HG02852 (cell line): ENCODE results near the gene TTC32.
"Not testable (repeated sequence)": the region's sequence is repeated elsewhere in the genome, so short reads cannot be mapped to it uniquely, and the experiment has no call there.

ENCODE experiments used
- ATAC-seq: cut with Tn5 transposase; IDR thresholded peaks from one replicate; pipeline ENCODE4 v1.9.1; 2021; ENCODE audit warnings: mild to moderate bottlenecking, moderate library complexity; ENCODE audit not compliant: unreplicated experiment

TTC32 gene

DNA sequence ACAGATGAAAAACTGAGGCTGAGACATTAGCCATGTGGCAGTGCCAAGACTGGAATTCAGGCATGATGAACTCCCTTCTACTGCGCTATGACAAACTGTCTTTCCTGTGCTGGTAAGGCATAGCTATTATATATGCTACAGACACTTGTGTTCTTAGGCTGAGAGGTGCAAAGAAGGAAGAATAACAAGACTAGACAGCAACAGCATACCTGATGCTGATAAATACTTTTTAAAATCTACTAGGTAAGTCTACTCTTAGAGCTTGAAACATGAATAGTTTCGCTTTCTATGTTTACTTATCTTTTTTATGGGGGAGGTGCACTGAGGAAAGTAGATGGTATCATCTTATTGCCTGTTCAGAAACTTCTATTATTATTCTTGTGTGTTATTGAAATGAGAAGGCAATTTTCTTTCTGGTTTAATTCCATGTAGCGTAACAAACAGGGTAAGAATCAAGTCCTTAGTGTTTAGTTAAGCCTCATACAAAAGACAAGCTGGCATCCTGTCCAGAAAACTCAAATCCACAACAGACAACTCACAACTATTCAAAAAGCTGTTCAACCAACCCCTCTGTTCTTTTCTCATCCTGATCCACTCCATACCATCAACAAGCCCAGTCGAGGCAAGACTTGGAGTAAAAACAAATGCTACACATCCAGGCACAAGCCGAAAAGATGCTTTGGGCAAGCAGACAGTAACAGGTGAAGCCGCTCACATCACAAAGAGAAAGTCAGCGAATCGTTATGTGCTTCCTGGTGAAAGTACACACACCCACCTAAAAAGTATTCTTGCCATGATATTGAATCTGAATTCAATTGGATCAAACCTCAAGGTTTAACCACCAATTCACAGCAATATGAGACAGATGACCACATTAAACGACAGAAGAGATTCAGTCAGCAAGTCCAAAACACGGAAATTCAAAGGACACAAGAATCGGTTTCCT, 1.5 kb downstream of the TTC32 start:
- peak; percentile 21 for ATAC-seq

DNA sequence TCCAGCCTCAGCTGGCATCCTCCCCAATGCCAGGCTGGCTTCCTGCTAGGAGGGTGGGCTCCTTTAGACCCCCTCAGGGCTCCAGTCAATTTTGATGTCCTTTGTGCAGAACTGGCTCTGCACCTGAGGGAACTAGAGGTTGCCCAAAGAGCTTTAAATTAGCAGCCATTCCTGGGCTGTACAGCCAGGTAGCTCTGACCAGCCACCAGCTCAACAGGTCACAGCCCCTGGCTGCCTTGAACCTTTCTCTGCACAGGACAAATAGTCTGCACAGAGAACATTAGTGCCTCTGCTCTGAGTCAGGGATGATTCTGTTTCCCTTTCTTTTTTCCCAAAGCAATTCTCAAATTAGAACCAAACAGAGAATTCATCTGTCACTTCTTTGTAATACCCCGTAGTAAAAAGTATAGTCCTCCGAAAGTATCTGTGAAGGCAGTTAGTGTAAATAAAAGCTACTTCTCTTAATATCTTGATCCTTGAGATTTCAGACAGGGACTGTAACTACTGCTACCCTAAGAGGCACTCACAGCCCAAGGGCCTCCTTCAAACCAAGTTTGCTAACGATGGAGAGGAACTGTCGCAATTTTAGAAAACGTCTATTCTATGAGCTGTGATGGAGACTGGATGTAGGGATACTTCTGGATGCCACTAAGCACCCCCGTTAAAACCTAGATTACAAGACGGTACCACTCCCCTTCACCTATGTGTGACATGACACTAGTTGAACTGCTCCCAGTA, 3.0 kb downstream of the TTC32 start:
- ATAC-seq: no peak

DNA sequence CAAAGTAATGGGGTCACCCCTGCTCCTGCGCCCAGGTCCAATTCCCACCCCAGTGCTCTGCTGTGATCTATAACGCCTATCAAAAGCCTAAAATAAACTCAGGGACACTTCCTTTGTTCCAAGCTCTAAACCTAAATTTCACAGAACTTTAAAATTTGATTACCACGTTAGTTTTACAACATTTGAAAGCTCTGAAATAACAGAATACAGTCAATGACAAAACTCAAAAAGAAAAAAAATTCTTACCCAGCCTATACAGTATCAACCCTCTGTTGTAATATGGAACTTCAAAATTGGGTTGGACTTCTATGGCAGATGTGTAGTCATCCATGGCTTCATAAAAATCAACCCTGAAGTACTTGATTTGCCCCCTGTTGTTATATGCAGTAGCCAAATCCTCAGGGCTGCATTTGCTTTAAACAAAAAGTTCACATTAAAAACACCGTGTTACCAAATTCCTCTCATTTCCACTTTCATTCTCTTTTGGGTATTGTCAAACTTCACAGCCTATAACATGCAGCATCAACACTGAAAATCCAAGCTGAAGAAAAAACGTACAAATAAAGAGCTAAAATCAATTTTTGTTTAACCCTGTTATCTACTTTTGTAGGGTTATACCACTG, 4.0 kb downstream of the TTC32 start:
- no peak for ATAC-seq

DNA sequence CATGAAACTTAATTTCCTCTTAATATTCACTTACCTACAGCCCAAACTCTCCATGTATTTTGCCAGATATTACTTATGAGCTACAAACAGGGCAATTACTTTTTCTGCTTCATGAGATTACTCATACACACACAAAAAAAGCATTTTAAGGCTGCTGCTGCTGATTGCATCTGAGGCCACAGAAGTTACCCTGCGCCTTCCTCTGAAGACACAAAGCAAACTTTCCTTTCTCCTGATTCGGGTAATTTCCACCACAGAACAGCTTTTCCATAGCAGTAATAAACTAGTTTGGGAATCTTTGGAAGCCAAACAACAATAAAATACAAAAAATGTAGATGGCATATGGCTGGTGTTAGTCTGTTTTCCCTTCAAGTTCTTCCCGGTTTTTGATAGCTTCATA, 6.2 kb downstream of the TTC32 start:
- ATAC-seq: no peak

DNA sequence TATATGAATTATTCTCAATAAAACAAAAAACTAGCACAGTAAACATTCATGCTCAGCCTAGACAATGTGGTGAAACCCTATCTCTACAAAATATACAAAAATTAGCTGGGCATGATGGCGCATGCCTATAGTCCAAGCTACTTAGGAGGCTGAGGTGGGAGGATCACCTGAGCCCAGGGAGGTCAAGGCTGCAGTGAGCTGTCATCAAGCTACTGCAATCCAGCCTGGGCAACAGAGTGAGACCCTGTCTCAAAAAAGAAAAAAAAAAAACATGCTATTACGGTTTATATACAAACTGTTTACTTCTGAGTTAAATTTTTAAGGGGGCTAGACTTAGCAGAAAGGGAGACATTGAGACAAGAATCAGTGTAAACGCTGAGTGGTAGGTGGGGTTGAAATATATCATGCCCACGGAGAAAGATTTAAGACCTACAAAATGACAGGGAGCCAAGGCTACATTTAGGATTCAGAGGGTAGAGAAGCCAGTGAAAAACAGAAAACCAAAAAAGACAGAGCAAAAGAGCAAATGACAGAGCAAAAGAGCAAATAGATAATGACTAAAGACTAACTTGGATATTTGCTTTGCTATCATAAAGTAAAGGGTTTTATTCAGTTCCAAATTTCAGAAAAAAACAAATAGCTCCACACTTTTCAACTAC, 7.5 kb downstream of the TTC32 start:
- peak; percentile 20 for ATAC-seq

DNA sequence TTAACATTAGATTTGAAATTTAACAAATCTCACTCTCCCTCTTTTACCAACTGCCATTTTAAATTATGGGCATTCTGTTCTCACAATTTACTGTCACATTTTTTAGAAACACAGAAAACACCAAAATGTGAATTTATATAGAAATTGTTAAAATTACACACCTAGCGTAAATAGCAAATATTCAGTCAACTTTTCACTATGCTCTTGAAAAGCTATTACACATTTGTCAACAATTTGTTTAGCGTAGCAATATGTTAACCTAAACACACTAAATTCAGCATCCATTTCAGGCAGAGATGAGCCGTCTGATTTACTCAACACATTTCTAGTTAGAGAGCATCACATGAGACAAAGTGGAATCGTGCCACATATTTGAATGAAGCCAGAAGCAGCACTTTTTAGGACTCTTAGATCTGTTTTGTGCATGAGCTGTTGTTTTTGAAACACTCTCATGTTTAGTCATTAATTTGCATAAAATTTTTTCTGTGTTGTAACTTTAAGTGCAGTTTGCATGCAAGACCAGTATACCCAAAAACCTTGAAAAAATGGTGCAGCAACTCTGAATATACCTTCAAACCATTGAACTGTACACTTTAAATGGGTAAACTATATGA, 8.2 kb downstream of the TTC32 start:
- peak; percentile 83 for ATAC-seq

DNA sequence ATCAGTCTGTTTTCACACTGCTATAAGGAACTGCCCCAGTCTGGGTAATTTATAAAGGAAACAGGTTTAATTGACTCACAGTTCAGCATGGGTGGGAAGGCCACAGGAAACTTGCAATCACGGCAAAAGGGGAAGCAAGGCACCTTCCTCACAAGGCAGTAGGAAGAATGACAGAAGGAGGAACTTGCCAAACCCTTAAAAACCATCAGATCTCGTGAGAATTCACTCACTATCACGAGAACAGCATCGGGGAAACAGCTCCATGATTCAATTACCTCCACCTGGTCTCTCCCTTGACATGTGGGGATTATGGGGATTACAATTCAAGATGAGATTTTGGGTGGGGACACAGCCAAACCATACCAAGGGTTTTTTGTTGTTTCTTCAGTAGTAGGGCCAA, 9.8 kb downstream of the TTC32 start:
- not testable (repeated sequence) for ATAC-seq

DNA sequence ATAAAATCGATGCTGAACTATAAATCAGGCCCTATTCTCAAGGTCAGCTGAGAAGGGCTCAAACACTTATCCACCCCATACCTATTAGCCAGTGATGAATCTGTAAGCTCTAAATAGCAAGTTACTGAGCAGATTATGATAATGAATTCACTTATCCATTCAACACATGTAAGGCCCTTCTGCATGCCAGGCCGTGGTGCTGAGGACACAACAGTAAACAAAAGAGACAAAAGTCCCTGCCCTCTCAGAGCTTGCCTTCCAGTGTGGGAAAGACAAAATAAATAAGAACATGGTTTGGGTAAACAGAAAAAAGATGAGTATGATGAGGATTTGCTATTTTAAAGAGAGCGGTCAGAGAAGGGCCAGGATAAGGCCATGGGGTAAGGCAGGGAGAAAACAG, 11.7 kb downstream of the TTC32 start:
- no peak for ATAC-seq

DNA sequence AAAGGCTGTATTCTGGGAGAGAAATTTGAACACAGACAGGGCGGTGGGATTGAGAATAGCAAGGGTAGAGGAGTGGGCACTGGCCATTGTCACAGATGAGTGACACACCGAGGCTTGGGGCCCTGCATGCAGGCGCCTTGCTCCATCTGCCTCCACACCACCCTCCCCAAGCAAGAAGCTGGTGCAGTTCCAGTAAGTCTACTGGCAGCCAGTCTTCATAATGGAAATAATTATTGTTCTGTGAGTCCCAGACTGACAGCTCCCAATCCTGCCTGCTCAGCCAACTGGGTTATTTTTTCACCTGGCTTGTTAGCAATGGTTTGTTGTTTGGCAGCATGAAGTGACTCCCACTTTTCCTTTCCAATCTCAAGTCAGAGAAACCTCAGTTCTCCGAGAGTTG, 13.0 kb downstream of the TTC32 start:
- no peak for ATAC-seq

DNA sequence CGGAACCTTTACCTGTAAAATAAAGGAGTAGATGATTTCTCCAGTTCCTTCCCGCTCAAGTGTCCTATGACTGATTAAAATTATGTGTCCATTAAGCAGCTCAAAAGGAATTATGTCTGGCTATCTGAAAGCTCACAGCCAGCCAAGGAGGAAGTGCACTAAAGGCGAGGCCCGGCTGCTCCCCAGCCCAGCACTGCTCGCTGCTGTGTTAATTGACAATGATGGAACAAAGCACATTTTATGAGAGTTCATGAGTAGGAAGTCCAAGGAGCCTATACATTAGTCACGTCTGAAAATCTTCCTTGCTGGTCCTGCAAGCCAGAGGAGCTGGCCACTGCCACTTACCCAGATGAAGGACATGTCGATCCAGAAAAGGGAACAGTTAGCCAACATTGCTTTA, 14.3 kb downstream of the TTC32 start:
- no peak for ATAC-seq

DNA sequence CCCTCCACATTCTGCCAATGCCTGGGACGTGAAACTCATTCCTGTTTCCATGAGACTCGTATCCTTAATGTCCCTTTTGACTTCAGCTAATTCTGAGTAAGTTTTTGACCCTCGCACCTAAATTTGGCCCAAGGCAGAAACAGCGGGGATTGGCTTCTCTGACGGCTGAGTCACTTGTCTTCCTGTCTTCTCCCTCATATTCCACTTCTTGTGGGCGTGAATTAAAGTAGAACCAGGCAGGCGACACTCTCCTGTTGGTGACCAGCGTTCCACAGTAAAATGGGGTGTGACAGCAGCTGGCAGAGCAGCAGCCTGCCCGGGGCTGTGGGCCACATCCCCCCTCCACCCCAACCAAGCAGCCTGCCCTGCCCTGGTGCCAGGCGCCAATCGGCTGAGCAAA, 15.5 kb downstream of the TTC32 start:
- no peak for ATAC-seq

DNA sequence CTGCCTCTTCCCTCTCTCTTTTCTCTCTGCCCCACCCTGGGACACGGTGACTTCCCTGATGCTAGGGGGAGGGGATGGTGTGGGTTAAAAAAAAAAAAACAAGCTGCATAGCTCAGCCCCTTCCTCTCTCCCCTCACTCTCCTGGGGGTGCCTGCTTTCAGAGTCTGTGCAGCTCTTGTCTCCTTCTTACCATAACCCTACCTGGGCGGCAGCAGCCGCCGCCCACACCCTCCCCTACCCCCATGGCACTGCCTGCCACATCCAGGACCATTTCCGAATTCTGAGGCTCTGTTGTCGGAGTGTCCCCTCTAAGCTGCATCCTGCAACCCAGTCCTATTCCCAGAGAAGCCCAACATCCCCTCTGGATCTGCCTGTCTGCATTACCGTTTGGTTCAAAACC, 16.0 kb downstream of the TTC32 start:
- ATAC-seq: no peak

DNA sequence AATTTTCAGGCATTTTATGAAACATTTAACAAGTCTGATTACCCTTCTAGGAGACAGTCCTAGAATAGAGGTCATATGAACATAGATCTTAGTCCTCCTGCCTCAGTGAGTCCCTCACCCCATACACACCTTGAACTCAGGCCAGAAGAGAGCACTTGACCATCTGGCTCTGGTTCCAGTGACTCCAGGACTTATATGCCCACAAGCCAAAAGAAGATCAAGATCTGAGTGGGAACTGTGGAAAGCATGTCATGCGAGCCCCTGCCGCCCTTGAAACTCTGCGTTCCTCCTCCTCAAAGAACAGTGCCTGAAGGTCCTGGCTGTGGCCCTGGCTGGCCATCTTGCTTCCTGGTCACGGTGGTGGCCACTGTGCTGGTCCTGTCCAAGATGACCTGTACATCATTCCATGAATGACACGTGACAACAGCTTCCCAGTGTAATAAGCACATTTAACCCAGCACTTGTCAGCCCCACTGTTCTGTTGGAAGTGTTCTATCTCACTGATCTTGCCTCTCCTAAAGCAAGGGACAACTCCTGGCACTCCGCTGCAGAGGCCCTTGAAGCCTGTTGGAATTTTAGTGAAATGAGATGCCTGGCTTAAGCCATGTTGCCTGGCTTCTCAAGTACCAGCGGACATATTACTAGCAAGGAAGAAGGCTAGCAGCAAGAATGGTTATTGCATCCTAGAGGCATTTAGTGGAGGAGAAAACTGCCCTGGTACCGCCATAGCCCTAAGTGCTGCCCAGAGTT, 17.6 kb downstream of the TTC32 start:
- no peak for ATAC-seq

DNA sequence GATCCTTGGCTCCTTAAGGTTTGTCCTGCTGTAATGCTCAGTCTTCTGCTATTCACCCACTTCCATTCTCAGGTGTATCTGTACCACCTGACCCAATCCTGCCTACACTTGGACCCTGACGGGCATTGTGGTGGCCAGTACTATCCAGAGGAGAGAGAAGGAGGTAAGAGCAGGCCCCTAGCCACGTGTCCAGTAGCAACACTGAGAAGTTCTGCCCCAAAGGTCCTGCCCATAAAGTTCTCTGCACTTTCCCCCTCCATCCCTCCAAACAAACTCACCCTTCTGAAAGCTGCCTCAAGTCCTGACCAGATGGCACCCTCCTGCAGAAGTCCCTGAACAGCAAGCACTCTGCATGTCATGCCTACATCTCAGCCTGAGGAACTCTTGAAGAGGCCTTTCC, 18.3 kb downstream of the TTC32 start:
- no peak for ATAC-seq

DNA sequence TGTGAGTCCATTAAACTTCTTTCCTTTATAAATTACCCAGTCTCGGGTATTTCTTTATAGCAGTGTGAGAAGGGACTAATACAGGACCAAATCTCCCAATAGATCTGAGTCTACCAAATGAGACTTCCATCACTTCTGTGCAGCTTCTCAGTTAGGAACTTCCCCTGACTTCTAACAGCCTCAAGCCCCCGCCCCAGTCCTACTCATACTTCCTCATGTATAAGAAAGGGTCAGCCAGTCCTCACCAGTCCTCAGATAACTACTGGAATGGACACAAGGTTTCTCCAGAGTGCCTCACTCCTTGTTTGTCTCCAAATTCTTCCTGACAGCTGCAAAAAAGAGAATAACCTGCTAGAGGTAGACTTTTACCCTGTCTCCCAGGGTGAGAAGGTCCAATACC, 19.5 kb downstream of the TTC32 start:
- no peak for ATAC-seq

DNA sequence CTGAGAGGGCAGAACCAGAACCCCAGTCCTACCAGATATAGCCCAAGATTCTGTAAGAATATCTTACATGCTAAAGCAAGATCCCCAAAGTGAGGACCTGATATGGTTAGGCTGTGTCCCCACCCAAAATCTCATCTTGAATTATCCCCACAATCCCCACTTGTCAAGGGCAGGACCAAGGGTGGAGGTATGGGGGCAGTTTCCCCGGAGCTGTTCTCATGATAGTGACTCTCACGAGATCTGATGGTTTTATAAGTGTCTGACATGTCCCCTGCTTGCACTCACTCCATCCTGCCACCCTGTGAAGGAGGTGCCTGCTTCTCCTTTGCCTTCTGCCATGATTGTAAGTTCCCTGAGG, 19.9 kb downstream of the TTC32 start:
- no peak for ATAC-seq

DNA sequence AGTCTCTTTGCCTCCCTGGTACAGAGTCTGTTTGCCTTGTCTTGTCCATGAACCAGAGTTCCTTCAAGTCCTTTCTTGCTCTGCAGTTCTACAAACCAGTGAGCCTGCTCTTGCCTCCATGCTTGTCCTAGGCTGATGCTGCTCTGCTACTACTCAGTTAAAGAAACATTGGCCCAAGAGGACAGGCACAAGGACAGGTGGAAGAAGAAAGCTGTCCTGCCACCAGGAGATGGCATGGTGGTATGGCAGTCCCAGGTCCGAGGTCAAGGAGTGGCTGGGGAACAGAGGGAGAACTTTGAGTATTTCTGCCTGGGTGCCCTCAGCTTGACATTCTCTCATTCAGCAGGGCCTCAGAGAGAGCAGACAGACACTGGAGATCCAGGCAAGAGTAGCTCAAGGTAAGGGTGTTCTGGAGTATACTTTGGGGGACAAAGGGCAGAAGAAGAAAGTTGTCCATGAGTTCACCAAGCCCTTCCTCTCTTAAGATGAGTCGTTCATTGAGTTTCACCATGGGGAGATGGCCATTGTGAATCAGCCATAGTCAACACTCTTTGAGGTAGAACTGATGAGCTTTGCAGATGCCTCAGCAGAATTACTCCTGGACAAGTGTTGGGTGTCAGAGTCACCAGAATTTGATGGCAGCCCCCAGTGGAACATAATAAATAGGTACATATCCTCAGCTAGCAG, 20.4 kb downstream of the TTC32 start:
- no peak for ATAC-seq

DNA sequence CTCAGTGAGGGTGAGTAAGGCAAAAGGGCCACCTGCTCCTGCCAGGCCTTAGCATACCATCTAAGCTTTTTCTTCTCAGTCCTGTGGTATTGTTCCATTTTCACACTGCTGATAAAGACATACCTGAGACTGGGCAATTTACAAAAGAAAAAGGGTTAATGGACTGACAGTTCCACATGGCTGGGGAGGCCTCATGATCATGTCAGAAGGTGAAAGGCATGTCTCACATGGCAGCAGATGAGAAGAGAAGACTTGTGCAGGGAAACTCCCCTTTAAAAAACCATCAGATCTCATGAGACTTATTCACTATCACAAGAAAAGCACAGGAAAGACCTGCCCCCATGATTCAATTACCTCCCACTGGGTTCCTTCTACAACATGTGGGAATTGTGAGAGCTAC, 21.6 kb downstream of the TTC32 start:
- ATAC-seq: not testable (repeated sequence)

DNA sequence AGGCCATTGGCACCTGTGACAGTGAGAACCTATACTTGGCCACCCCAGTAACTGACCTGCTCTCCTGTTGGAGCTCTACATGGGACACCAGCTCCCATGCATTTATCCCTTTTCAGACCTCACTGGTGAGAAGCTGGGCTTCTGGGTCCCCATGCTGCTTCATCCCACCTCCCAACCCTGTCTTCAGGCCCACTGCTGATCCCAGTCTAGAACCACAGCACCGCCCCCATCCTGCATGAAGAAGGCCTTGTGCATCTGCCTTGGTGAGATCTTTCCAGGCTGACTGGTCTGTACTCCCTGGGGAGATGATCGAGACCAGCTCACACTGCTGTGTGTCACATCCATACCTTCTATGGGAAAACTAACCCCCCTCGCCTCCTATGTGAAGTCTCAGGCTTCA, 22.7 kb downstream of the TTC32 start:
- no peak for ATAC-seq
